IMR-90 (cell line): ENCODE data around the gene MTF2. TPM values are rescaled to one million over a fixed set of nuclear protein-coding genes. Genes with fewer than 3 reads are reported as not detected.

ENCODE experiments used
- ATAC-seq: fragments of 200-7000 bp; cut with Tn5 transposase; 2 replicates; pipeline ENCODE4 v1.9.1; 2020; ENCODE audit warnings: low read depth, mild to moderate bottlenecking, moderate library complexity
- BruUV-seq: library from RNA; stranded (reverse); fragments of 400-500 nt; replicated peaks from 2 replicates; lab custom pipeline; 2021; lab: Mats Ljungman, UMichigan
- CTCF ChIA-PET: fragments of 300-600 bp; formaldehyde crosslinking; extraction: SDS; loops from one replicate; lab custom pipeline; 2021; ENCODE audit warnings: antibody characterized with exemption; lab: Yijun Ruan, JAX
- POLR2A ChIA-PET: fragments of 300-600 bp; sonication (Branson Sonifier 250); formaldehyde crosslinking; loops from one replicate; lab custom pipeline; 2022; ENCODE audit warnings: antibody characterized with exemption; ENCODE audit not compliant: unreplicated experiment; lab: Charles Lee
- DNase-seq: peaks from one replicate; pipeline ENCODE4 v3.0.0; 2013
- H2AFZ ChIP-seq: replicated peaks from 2 replicates; pipeline ENCODE3; 2013; ENCODE audit warnings: low read length, mild to moderate bottlenecking; ENCODE audit not compliant: poor library complexity
- H2AK5ac ChIP-seq: 2 replicates; pipeline ENCODE4 v1.6.1; 2013; ENCODE audit warnings: low read depth, low read length, inconsistent platforms
- H2AK9ac ChIP-seq: replicated peaks from 2 replicates; pipeline ENCODE3; 2013; ENCODE audit warnings: mild to moderate bottlenecking, low read depth, low read length, moderate library complexity; ENCODE audit not compliant: poor library complexity
- H2BK120ac ChIP-seq: 2 replicates; pipeline ENCODE4 v1.6.1; 2013; ENCODE audit warnings: low read depth, low read length, inconsistent platforms
- H2BK15ac ChIP-seq: 3 replicates; pipeline ENCODE4 v1.6.1; 2013; ENCODE audit warnings: low read depth, low read length, inconsistent platforms
- H2BK20ac ChIP-seq: 2 replicates; pipeline ENCODE4 v1.6.1; 2013; ENCODE audit warnings: low read depth, mild to moderate bottlenecking, inconsistent platforms, low read length, moderate library complexity
- H2BK5ac ChIP-seq: 2 replicates; pipeline ENCODE4 v1.6.1; 2013; ENCODE audit warnings: mild to moderate bottlenecking, low read depth, low read length, inconsistent platforms; ENCODE audit not compliant: poor library complexity, severe bottlenecking
- H3K14ac ChIP-seq: replicated peaks from 2 replicates; pipeline ENCODE4 v1.6.1; 2013; ENCODE audit warnings: low read depth, low read length, inconsistent platforms
- H3K18ac ChIP-seq: 2 replicates; pipeline ENCODE4 v1.6.1; 2013; ENCODE audit warnings: low read depth, low read length, control low read depth
- H3K23ac ChIP-seq: 2 replicates; pipeline ENCODE4 v1.6.1; 2013; ENCODE audit warnings: low read depth, low read length, inconsistent platforms
- H3K27ac ChIP-seq: 2 replicates; pipeline ENCODE4 v1.5.1; 2013; ENCODE audit warnings: mild to moderate bottlenecking, control low read depth, low read length; ENCODE audit not compliant: insufficient read depth
- H3K27me3 ChIP-seq: 2 replicates; pipeline ENCODE4 v1.6.1; 2013; ENCODE audit warnings: low read length; ENCODE audit not compliant: control insufficient read depth, insufficient read depth
- H3K36me3 ChIP-seq: 2 replicates; pipeline ENCODE4 v1.6.1; 2013; ENCODE audit warnings: low read length, mixed read lengths; ENCODE audit not compliant: control insufficient read depth, insufficient read depth
- H3K4ac ChIP-seq: 2 replicates; pipeline ENCODE4 v1.6.1; 2013; ENCODE audit warnings: low read depth, low read length, inconsistent platforms
- H3K4me1 ChIP-seq: 2 replicates; pipeline ENCODE4 v1.6.1; 2013; ENCODE audit warnings: low read length, mixed read lengths; ENCODE audit not compliant: control insufficient read depth, insufficient read depth
- H3K4me2 ChIP-seq: 2 replicates; pipeline ENCODE4 v1.6.1; 2013; ENCODE audit warnings: low read depth, mild to moderate bottlenecking, control low read depth, low read length, moderate library complexity
- H3K4me3 ChIP-seq: 2 replicates; pipeline ENCODE4 v1.5.1; 2013; ENCODE audit warnings: low read depth, mild to moderate bottlenecking, control low read depth, low read length, moderate library complexity; ENCODE audit not compliant: insufficient read depth
- H3K56ac ChIP-seq: 2 replicates; pipeline ENCODE4 v1.6.1; 2013; ENCODE audit warnings: low read length, inconsistent platforms; ENCODE audit not compliant: insufficient read depth; ENCODE audit errors: extremely low read depth
- H3K79me1 ChIP-seq, 2 experiments: 2 replicates each; pipeline ENCODE4 v1.6.1; 2013; ENCODE audit warnings: low read length in 2 of 2, inconsistent platforms in 1 of 2, low read depth in 1 of 2
- H3K9ac ChIP-seq: 2 replicates; pipeline ENCODE4 v1.6.1; 2013; ENCODE audit warnings: low read depth, low read length, control low read depth
- H3K9me1 ChIP-seq: 2 replicates; pipeline ENCODE4 v1.6.1; 2013; ENCODE audit warnings: low read length, inconsistent platforms; ENCODE audit not compliant: insufficient read depth
- H3K9me3 ChIP-seq: 2 replicates; pipeline ENCODE4 v1.6.1; 2013; ENCODE audit warnings: low read length; ENCODE audit not compliant: control insufficient read depth, insufficient read depth
- H4K20me1 ChIP-seq: 2 replicates; pipeline ENCODE4 v1.6.1; 2013; ENCODE audit warnings: low read length, inconsistent platforms; ENCODE audit not compliant: insufficient read depth
- H4K5ac ChIP-seq: 2 replicates; pipeline ENCODE4 v1.6.1; 2013; ENCODE audit warnings: mild to moderate bottlenecking, low read depth, low read length, control low read depth
- H4K8ac ChIP-seq, 2 experiments: 2 replicates each; pipeline ENCODE4 v1.6.1; 2013; ENCODE audit warnings: low read depth in 2 of 2, low read length in 2 of 2, control low read depth in 1 of 2, inconsistent platforms in 1 of 2
- H4K91ac ChIP-seq: 2 replicates; pipeline ENCODE4 v1.6.1; 2013; ENCODE audit warnings: low read depth, low read length, inconsistent platforms; ENCODE audit not compliant: insufficient read depth
- BHLHE40 ChIP-seq: fragments of 150-350 bp; IDR thresholded peaks from 2 replicates; pipeline ENCODE4 v1.6.1; 2016; ENCODE audit warnings: mild to moderate bottlenecking, low read depth, low read length
- CEBPB ChIP-seq: IDR thresholded peaks from 2 replicates; pipeline ENCODE4 v1.6.1; 2012; ENCODE audit warnings: low read depth, low read length, improper control_type of control experiment
- MAFK ChIP-seq: IDR thresholded peaks from 2 replicates; pipeline ENCODE4 v1.6.1; 2012; ENCODE audit warnings: low read depth, low read length, improper control_type of control experiment
- MXI1 ChIP-seq: IDR thresholded peaks from 2 replicates; pipeline ENCODE4 v1.6.1; 2012; ENCODE audit warnings: low read depth, mild to moderate bottlenecking, low read length, moderate library complexity, borderline replicate concordance
- RCOR1 ChIP-seq: IDR thresholded peaks from 2 replicates; pipeline ENCODE4 v1.6.1; 2012; ENCODE audit warnings: mild to moderate bottlenecking, low read length, improper control_type of control experiment; ENCODE audit not compliant: insufficient replicate concordance
- WGBS, 2 experiments: methylation state at CpG; one replicate each; pipeline versions ENCODE4 v1.1.5 to v1.1.7; 2013; ENCODE audit warnings: missing lambda C conversion rate in 2 of 2; ENCODE audit not compliant: insufficient read length in 1 of 2; ENCODE audit errors: extremely low coverage in 2 of 2; 5-methylcytosine and 5-hydroxymethylcytosine counted together
- dilution Hi-C: fragments of 300-500 bp; cut with HindIII; formaldehyde crosslinking; loops from one replicate; pipeline ENCODE4 v1.14.3; 2018; ENCODE audit warnings: low sequenced_read_pairs; ENCODE audit not compliant: unreplicated experiment
- in situ Hi-C: fragments of 300-500 bp; cut with MboI; formaldehyde crosslinking; loops from 3 replicates; pipeline ENCODE4 v1.14.3; 2019; ENCODE audit warnings: low sequenced_read_pairs, inconsistent platforms, mixed read lengths
- intact Hi-C: fragments of 100-400 bp; cut with micrococcal nuclease; formaldehyde crosslinking; loops from 2 replicates; pipeline ENCODE4 v1.10.0; 2022
- polyA plus RNA-seq, 3 experiments: library from polyadenylated mRNA; depleted of rRNA; stranded (reverse); fragments of >200 nt; gene quantifications; 2 replicates each; pipeline ENCODE4 v1.2.3, GENCODE V29; 2012; ENCODE audit warnings: low replicate concordance in 1 of 3
- total RNA-seq: library from RNA; depleted of rRNA; stranded (reverse); fragments of >200 nt; gene quantifications from 2 replicates; pipeline ENCODE4 v1.2.3, GENCODE V29; 2012

Gene MTF2
- total and polyA plus RNA-seq, 2 of the 4 experiments (the other 2 are of a cell fraction): 10.6 to 39.8 TPM

DNA sequence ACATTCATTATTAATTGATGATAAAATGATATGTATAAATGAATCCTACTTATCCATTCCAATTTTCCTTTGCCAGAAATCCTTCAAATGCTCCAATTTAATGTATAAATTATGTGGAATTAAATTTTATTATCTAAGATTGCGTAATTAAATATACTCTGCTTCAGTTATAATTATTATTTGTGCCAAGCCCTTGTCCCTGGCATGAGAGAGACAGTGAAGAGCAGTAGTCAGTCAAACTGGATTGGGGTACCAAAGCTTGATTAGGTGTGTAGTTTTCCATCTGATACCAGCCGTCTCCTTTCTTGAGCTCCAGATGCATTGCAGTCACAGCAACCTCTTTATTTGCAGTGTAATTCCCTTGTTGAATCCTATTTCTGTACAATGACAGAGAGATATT lies 22.4 kb upstream of the MTF2 start:
- Histone ChIP-seq H2AK9ac (no peak overlapping the region), H3K18ac (no peak overlapping the region), H2BK5ac (no peak overlapping the region), H2BK15ac (no peak overlapping the region), H3K9me1 (no peaks in the 10 kb centered on the region), H3K79me1 (no peaks in the 10 kb centered on the region), H3K9ac (no peak overlapping the region), H3K36me3 (no peaks in the 10 kb centered on the region), H3K14ac (no peak overlapping the region), H2AK5ac (no peak overlapping the region), H3K4me3 (no peak overlapping the region), H4K5ac (no peak overlapping the region), H3K23ac (no peak overlapping the region), H2BK20ac (no peak overlapping the region), H2BK120ac (no peak overlapping the region), H3K27me3 (peaks cover 8% of the 10 kb centered on the region), H4K8ac (no peak overlapping the region), H3K4me2 (no peak overlapping the region), H3K9me3 (no peaks in the 10 kb centered on the region), H3K27ac (no peak overlapping the region), H2AFZ (no peak overlapping the region), H3K4me1 (no peaks in the 10 kb centered on the region), H4K20me1 (no peaks in the 10 kb centered on the region), H3K56ac (no peak overlapping the region), H3K4ac (no peak overlapping the region), H4K91ac (no peak overlapping the region)
- DNase-seq: no peak
- dilution Hi-C loops (no loop called here), in situ Hi-C loops (no loop called here), intact Hi-C loops (no loop called here)
- ChIA-PET POLR2A (no interaction called here), CTCF (interaction anchor here (0.9 kb wide), 1 partner anchor 8 kb away, joined by 3 read pairs; no protein-coding TSS in a partner anchor)
- no CpG with 5 or more reads among the region's 2 CpGs for WGBS, 2 experiments
- no TSS peak for BruUV-seq
- TF ChIP-seq MAFK (no peak), RCOR1 (no peak), MXI1 (no peak), CEBPB (peak; percentile 51), BHLHE40 (no peak)
- no peak for ATAC-seq
